Endothelial cell of umbilical vein (primary cell): Measurements from ENCODE around the gene ZNF839. TPM values are rescaled to one million over a fixed set of nuclear protein-coding genes. Genes with fewer than 3 reads are reported as not detected.

Source experiments
- BruUV-seq: library from RNA; stranded (reverse); fragments of 400-500 nt; replicated peaks from 2 replicates; lab custom pipeline; 2021; lab: Mats Ljungman, UMichigan
- CTCF ChIA-PET: fragments of 300-600, 350-600 bp; sonication (Branson Sonifier 250); formaldehyde crosslinking; loops from one replicate; lab custom pipeline; 2021; ENCODE audit warnings: antibody characterized with exemption, inconsistent platforms; lab: Charles Lee
- POLR2A ChIA-PET: fragments of 300-600, 350-600 bp; sonication (Branson Sonifier 250); formaldehyde crosslinking; loops from one replicate; lab custom pipeline; 2021; ENCODE audit warnings: antibody characterized with exemption, inconsistent platforms; lab: Charles Lee
- DNase-seq: peaks from one replicate; pipeline ENCODE4 v3.0.0-alpha.2; 2011; ENCODE audit warnings: low read depth, low spot score
- FAIRE-seq: peaks from 2 replicates; lab custom pipeline; 2011; peaks lifted over from hg19 to GRCh38; lab: Jason Lieb, UNC
- H2AFZ ChIP-seq: 2 replicates; pipeline ENCODE4 v1.6.0; 2012; ENCODE audit warnings: low read depth, low read length, control low read depth, inconsistent platforms
- H3K27ac ChIP-seq: 2 replicates; pipeline ENCODE4 v1.5.1; 2011; ENCODE audit warnings: low read depth, mild to moderate bottlenecking, control low read depth, low read length, moderate library complexity; ENCODE audit not compliant: insufficient read depth
- H3K27me3 ChIP-seq, 2 experiments: 2 replicates each; pipeline versions ENCODE4 v1.6.0 to v1.6.1; 2011; ENCODE audit warnings: low read length in 2 of 2, mixed read lengths in 1 of 2; ENCODE audit not compliant: control insufficient read depth in 2 of 2, insufficient read depth in 2 of 2
- H3K36me3 ChIP-seq, 2 experiments: 2 replicates in 1 of 2; 3 replicates in 1 of 2; pipeline ENCODE4 v1.5.1; 2011; ENCODE audit warnings: low read length in 2 of 2, mild to moderate bottlenecking in 1 of 2, moderate library complexity in 1 of 2; ENCODE audit not compliant: control insufficient read depth in 2 of 2, insufficient read depth in 2 of 2; ENCODE audit errors: extremely low read depth in 1 of 2
- H3K4me1 ChIP-seq: 3 replicates; pipeline ENCODE4 v1.5.1; 2011; ENCODE audit warnings: mild to moderate bottlenecking, low read length; ENCODE audit not compliant: control insufficient read depth, insufficient read depth; ENCODE audit errors: extremely low read depth
- H3K4me2 ChIP-seq: 2 replicates; pipeline ENCODE4 v1.6.1; 2011; ENCODE audit warnings: low read length, control low read depth, mixed read lengths; ENCODE audit not compliant: insufficient read depth
- H3K4me3 ChIP-seq, 3 experiments: fragments of 200-600 bp in 1 of 3; sonication (generic), shearing (Covaris generic) in 1 of 3; replicated peaks in 1 of 3; 2 replicates each; pipeline ENCODE4 v1.5.1; 2011 to 2016; ENCODE audit warnings: control low read depth in 3 of 3, low read length in 3 of 3, mild to moderate bottlenecking in 2 of 3, inconsistent platforms in 1 of 3, low read depth in 1 of 3, moderate library complexity in 1 of 3; ENCODE audit not compliant: insufficient read depth in 1 of 3
- H3K79me2 ChIP-seq: 2 replicates; pipeline ENCODE4 v1.6.0; 2012; ENCODE audit warnings: low read length, inconsistent platforms; ENCODE audit not compliant: control insufficient read depth, insufficient read depth
- H3K9ac ChIP-seq: replicated peaks from 2 replicates; pipeline ENCODE3; 2011; ENCODE audit warnings: low read length, control low read depth; ENCODE audit not compliant: insufficient read depth; ENCODE audit errors: extremely low read depth
- H3K9me1 ChIP-seq: replicated peaks from 3 replicates; pipeline ENCODE4 v1.6.0; 2011; ENCODE audit warnings: mild to moderate bottlenecking, low read length; ENCODE audit not compliant: control insufficient read depth, insufficient read depth; ENCODE audit errors: extremely low read depth
- H3K9me3 ChIP-seq: replicated peaks from 2 replicates; pipeline ENCODE4 v1.5.1; 2012; ENCODE audit warnings: low read length, inconsistent platforms; ENCODE audit not compliant: control insufficient read depth, insufficient read depth
- H4K20me1 ChIP-seq: replicated peaks from 2 replicates; pipeline ENCODE3; 2011; ENCODE audit warnings: mild to moderate bottlenecking, low read length; ENCODE audit not compliant: control insufficient read depth, insufficient read depth; ENCODE audit errors: extremely low read depth
- EZH2 ChIP-seq: IDR thresholded peaks from 2 replicates; pipeline ENCODE4 v1.6.1; 2012; ENCODE audit warnings: borderline replicate concordance, low read depth, mild to moderate bottlenecking, moderate library complexity, low read length, inconsistent platforms; ENCODE audit not compliant: severe bottlenecking
- FOS ChIP-seq: IDR thresholded peaks from 2 replicates; pipeline ENCODE4 v1.6.1; 2011; ENCODE audit warnings: mild to moderate bottlenecking, low read length, moderate library complexity, borderline replicate concordance; ENCODE audit not compliant: insufficient read depth
- GATA2 ChIP-seq: IDR thresholded peaks from 2 replicates; pipeline ENCODE4 v1.7.0; 2011; ENCODE audit warnings: low read depth, mild to moderate bottlenecking, moderate library complexity, mixed read lengths, low read length; ENCODE audit not compliant: insufficient read length, insufficient read depth
- JUN ChIP-seq: IDR thresholded peaks from 2 replicates; pipeline ENCODE4 v1.6.1; 2011; ENCODE audit warnings: borderline replicate concordance, low read depth; ENCODE audit not compliant: insufficient read length, insufficient read depth
- MYC ChIP-seq: IDR thresholded peaks from one replicate; pipeline ENCODE4 v1.6.1; 2011; ENCODE audit warnings: mild to moderate bottlenecking, low read depth, low read length
- POLR2A ChIP-seq: IDR thresholded peaks from 2 replicates; pipeline ENCODE4 v1.6.1; 2012; ENCODE audit warnings: low read depth, mild to moderate bottlenecking, control low read depth, low read length
- POLR2AphosphoS5 ChIP-seq: IDR thresholded peaks from 2 replicates; pipeline ENCODE4 v1.6.1; 2012; ENCODE audit warnings: low read depth, mild to moderate bottlenecking, control low read depth, low read length, moderate library complexity; ENCODE audit not compliant: insufficient read depth
- dilution Hi-C: fragments of 300-500 bp; cut with MboI; formaldehyde crosslinking; loops from one replicate; pipeline ENCODE4 v1.15.0; 2019; ENCODE audit warnings: low sequenced_read_pairs; ENCODE audit not compliant: extremely low pct_ligation_motif_present
- intact Hi-C: fragments of 100-400 bp; cut with micrococcal nuclease; formaldehyde crosslinking; loops from one replicate; pipeline ENCODE4 v1.10.0; 2022
- polyA plus RNA-seq, 4 experiments: library from polyadenylated mRNA; depleted of rRNA in 3 of 4; stranded (reverse) in 3 of 4; unstranded in 1 of 4; fragments of >200 nt; gene quantifications; 2 replicates each; pipeline versions ENCODE4 v1.2.1 to v1.2.3, GENCODE V29; 2011 to 2012; ENCODE audit warnings: missing spikeins in 1 of 4
- total RNA-seq: library from RNA; stranded (reverse); gene quantifications from 2 replicates; pipeline ENCODE4 v1.2.3, GENCODE V29; 2021
- TF ChIP-seq, protein P1 (sequence below), 2 donors: IDR thresholded peaks; 1 replicate in 1 of 2; 2 replicates in 1 of 2; pipeline ENCODE4 v1.5.1; 2011; ENCODE audit warnings: low read length in 2 of 2, mild to moderate bottlenecking in 2 of 2, moderate library complexity in 2 of 2, control low read depth in 1 of 2, inconsistent platforms in 1 of 2, low read depth in 1 of 2; ENCODE audit not compliant: insufficient read depth in 1 of 2; ENCODE audit errors: extremely low read depth in 1 of 2
- TF ChIP-seq, protein P2 (sequence below): IDR thresholded peaks from 2 replicates; pipeline ENCODE4 v1.6.1; 2011; ENCODE audit not compliant: insufficient read depth, insufficient read length

The ZNF839 gene
- total and polyA plus RNA-seq, 2 donors (not counting 3 experiments of a cell fraction or from before 2014, with no cell fraction given) = 9.8 to 12.5 TPM

GRCh38 chr14:102363182-102363943 is 43.8 kb downstream of the ZNF839 start:
- no peaks in the 10 kb centered on the region for H3K9me3 ChIP-seq
- dilution Hi-C loops = no loop called here
- TF ChIP-seq GATA2 = no peak
- TF ChIP-seq JUN = no peak
- peak; percentile 13 for TF ChIP-seq POLR2A
- ChIA-PET CTCF (interaction anchor here (0.8 to 1.8 kb wide), 2 partner anchors 10 to 12 kb away, joined by 3 to 4 read pairs; no protein-coding TSS in a partner anchor), POLR2A (no interaction called here)
- H3K4me1 ChIP-seq = peaks cover 17% of the 10 kb centered on the region
- intact Hi-C loops = loop anchor here (10.0 kb wide), 1 partner anchor 141 kb away; the partner anchor contains the start of gene ANKRD9
- no TSS peak for BruUV-seq
- peak overlapping the region; percentile 40 for H3K27ac ChIP-seq
- H2AFZ ChIP-seq = peak overlapping the region; percentile 59
- H3K79me2 ChIP-seq = peaks cover 18% of the 10 kb centered on the region
- peak overlapping the region; percentile 71 to 94 (median 94) for H3K4me3 ChIP-seq
- peak overlapping the region; percentile 78 for H3K4me2 ChIP-seq
- peak; percentile 56 for DNase-seq
- no peaks in the 10 kb centered on the region for H3K9me1 ChIP-seq
- peak overlapping the region; percentile 93 for H3K9ac ChIP-seq
- FAIRE-seq = no peak
- no peaks in the 10 kb centered on the region for H4K20me1 ChIP-seq
- H3K36me3 ChIP-seq = no peaks in the 10 kb centered on the region
- H3K27me3 ChIP-seq = no peaks in the 10 kb centered on the region

- intact Hi-C loops = no loop called here
These were observed 50.8 kb downstream of the ZNF839 start for GRCh38 chr14:102370305-102370809.

More at GRCh38 chr14:102370305-102370809, 50.8 kb downstream of the ZNF839 start:
- Histone ChIP-seq H3K36me3 (no peaks in the 10 kb centered on the region), H3K4me2 (no peak overlapping the region), H3K9ac (no peak overlapping the region), H4K20me1 (peaks cover 3% of the 10 kb centered on the region), H2AFZ (no peak overlapping the region), H3K4me1 (no peaks in the 10 kb centered on the region), H3K9me1 (no peaks in the 10 kb centered on the region), H3K9me3 (no peaks in the 10 kb centered on the region), H3K27ac (no peak overlapping the region), H3K27me3 (no peaks in the 10 kb centered on the region), H3K79me2 (peaks cover 17% of the 10 kb centered on the region), H3K4me3 (no peak overlapping the region)
- ChIA-PET POLR2A (no interaction called here), CTCF (interaction anchor here (1.2 kb wide), 1 partner anchor 16 kb away, joined by 3 read pairs; no protein-coding TSS in a partner anchor)
- dilution Hi-C loops = no loop called here
- FAIRE-seq = no peak
- no TSS peak for BruUV-seq
- no peak for DNase-seq
- TF ChIP-seq GATA2 = no peak
- no peak for TF ChIP-seq FOS
- no peak for TF ChIP-seq JUN
- no peak for TF ChIP-seq EZH2
- no peak for TF ChIP-seq MYC
- TF ChIP-seq, protein P1, sequence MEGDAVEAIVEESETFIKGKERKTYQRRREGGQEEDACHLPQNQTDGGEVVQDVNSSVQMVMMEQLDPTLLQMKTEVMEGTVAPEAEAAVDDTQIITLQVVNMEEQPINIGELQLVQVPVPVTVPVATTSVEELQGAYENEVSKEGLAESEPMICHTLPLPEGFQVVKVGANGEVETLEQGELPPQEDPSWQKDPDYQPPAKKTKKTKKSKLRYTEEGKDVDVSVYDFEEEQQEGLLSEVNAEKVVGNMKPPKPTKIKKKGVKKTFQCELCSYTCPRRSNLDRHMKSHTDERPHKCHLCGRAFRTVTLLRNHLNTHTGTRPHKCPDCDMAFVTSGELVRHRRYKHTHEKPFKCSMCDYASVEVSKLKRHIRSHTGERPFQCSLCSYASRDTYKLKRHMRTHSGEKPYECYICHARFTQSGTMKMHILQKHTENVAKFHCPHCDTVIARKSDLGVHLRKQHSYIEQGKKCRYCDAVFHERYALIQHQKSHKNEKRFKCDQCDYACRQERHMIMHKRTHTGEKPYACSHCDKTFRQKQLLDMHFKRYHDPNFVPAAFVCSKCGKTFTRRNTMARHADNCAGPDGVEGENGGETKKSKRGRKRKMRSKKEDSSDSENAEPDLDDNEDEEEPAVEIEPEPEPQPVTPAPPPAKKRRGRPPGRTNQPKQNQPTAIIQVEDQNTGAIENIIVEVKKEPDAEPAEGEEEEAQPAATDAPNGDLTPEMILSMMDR (IDR thresholded peaks at IDR 0.05; ENCODE audit: extremely low read depth in 1 of 2, insufficient read depth in 1 of 2, low read depth in 1 of 2, low read length in 2 of 2) = no peak
- TF ChIP-seq, protein P2, sequence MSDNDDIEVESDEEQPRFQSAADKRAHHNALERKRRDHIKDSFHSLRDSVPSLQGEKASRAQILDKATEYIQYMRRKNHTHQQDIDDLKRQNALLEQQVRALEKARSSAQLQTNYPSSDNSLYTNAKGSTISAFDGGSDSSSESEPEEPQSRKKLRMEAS = no peak
- TF ChIP-seq POLR2A = no peak
- TF ChIP-seq POLR2AphosphoS5 = no peak
